ENCODE data around the gene C2.
A peak's percentile ranks its signal among the peaks of the same experiment; 100 is the strongest.
"Not testable (repeated sequence)": the region's sequence is repeated elsewhere in the genome, so short reads cannot be mapped to it uniquely, and the experiment has no call there.

Gene C2

GRCh38 chr6:31905041-31905440 lies 22.5 kb upstream of the C2 start:
- Mint-ChIP-seq H3K27ac (no peak overlapping the region), H3K36me3 (peaks cover 0 to 2% of the 10 kb centered on the region in 2 donors), H3K4me3 (no peak overlapping the region), H3K9me3 (no peaks in the 10 kb centered on the region), H3K27me3 (no peaks in the 10 kb centered on the region), H3K4me1 (peaks cover 7 to 14% of the 10 kb centered on the region in 2 donors)
- DNase-seq (no peak), ATAC-seq (replicated peaks) (no peak)

DNA sequence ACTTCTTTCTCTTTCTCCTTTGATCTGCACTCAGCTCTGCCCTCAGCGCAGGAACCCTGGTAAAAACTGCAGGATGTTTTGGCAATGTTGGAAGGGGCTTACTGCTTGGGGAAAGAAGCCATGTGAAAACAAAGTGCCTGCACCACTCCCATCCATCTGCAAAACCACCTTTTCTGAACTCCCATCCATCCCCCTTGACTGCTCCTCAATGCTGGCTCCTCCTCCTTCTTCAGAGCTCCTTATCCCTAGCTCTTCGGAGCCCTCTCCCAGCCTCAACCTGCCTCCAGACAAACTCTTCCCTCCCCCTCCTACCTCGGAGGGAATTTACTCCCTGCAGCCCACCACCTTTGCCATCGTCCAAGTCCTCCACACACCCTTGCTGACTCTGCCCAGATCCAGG lies 21.4 kb upstream of the C2 start:
- DNase-seq: no peak
- peaks cover 7 to 12% of the 10 kb centered on the region in 2 donors for H3K4me1 Mint-ChIP-seq
- no peak overlapping the region for H3K4me3 Mint-ChIP-seq

GRCh38 chr6:31906727-31907126 lies 20.8 kb upstream of the C2 start:
- not testable (repeated sequence) for ATAC-seq (replicated peaks); H3K27me3 Mint-ChIP-seq; H3K9me3 Mint-ChIP-seq; H3K27ac Mint-ChIP-seq; H3K4me3 Mint-ChIP-seq; H3K36me3 Mint-ChIP-seq; DNase-seq; H3K4me1 Mint-ChIP-seq

More for the DNA sequence above, 21.4 kb upstream of the C2 start:
- H3K27me3 Mint-ChIP-seq: no peaks in the 10 kb centered on the region
- no peaks in the 10 kb centered on the region for H3K9me3 Mint-ChIP-seq
- ATAC-seq (replicated peaks): no peak
- H3K27ac Mint-ChIP-seq: no peak overlapping the region
- peaks cover 0 to 2% of the 10 kb centered on the region in 2 donors for H3K36me3 Mint-ChIP-seq

DNA sequence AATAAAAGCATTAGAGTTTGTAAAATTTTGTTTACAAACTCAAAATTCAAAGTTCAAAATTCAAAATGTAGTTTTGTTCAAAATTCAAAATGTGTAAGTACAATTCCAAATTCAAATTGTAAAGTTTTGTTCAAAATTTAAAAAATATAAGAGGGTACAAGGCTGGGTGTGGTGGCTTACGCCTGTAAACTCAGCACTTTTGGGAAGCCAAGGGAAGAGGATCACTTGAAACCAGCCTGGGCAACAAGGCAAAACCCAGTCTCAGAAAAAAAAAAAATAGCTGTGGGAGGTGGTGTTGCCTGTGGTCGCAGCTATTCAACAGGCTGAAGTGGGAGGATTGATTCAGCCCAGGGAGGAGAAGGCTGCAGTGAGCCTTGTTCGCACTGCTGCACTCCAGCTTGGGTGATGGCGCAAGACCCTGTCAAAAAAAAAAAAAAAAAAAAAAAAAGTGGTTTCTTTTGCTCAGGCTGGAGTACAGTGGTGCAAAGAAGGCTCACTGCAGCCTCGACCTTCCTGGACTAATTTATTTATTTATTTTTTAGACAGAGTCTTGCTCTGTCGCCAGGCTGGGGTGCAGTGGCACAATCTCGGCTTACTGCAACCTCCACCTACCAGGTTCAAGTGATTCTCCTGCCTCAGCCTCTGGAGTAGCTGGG lies 20.2 kb upstream of the C2 start:
- H3K4me1 Mint-ChIP-seq: peaks cover 6 to 8% of the 10 kb centered on the region in 2 donors

GRCh38 chr6:31908255-31908654 lies 19.3 kb upstream of the C2 start:
- not testable (repeated sequence) for DNase-seq; H3K9me3 Mint-ChIP-seq; H3K4me3 Mint-ChIP-seq; H3K27me3 Mint-ChIP-seq; ATAC-seq (replicated peaks); H3K27ac Mint-ChIP-seq; H3K4me1 Mint-ChIP-seq; H3K36me3 Mint-ChIP-seq

More for the DNA sequence above, 20.2 kb upstream of the C2 start:
- ATAC-seq (replicated peaks) (no peak), DNase-seq (no peak)
- no peaks in the 10 kb centered on the region for H3K9me3 Mint-ChIP-seq
- H3K4me3 Mint-ChIP-seq: no peak overlapping the region
- peaks cover 2% of the 10 kb centered on the region in 2 donors for H3K27me3 Mint-ChIP-seq
- H3K27ac Mint-ChIP-seq: no peak overlapping the region
- no peaks in the 10 kb centered on the region for H3K36me3 Mint-ChIP-seq

- DNase-seq (no peak), ATAC-seq (replicated peaks) (peak; percentile 69 to 86)
- Mint-ChIP-seq H3K4me1 (no peaks in the 10 kb centered on the region), H3K4me3 (no peak overlapping the region), H3K27ac (no peak overlapping the region), H3K27me3 (peaks cover 4 to 5% of the 10 kb centered on the region in 2 donors), H3K36me3 (no peaks in the 10 kb centered on the region), H3K9me3 (no peaks in the 10 kb centered on the region)
Observed at GRCh38 chr6:31908791-31909190, 18.7 kb upstream of the C2 start.

GRCh38 chr6:31909298-31909697 lies 18.2 kb upstream of the C2 start:
- H3K4me1 Mint-ChIP-seq; H3K9me3 Mint-ChIP-seq; ATAC-seq (replicated peaks); H3K27ac Mint-ChIP-seq; H3K36me3 Mint-ChIP-seq; H3K27me3 Mint-ChIP-seq; DNase-seq; H3K4me3 Mint-ChIP-seq: not testable (repeated sequence)

DNA sequence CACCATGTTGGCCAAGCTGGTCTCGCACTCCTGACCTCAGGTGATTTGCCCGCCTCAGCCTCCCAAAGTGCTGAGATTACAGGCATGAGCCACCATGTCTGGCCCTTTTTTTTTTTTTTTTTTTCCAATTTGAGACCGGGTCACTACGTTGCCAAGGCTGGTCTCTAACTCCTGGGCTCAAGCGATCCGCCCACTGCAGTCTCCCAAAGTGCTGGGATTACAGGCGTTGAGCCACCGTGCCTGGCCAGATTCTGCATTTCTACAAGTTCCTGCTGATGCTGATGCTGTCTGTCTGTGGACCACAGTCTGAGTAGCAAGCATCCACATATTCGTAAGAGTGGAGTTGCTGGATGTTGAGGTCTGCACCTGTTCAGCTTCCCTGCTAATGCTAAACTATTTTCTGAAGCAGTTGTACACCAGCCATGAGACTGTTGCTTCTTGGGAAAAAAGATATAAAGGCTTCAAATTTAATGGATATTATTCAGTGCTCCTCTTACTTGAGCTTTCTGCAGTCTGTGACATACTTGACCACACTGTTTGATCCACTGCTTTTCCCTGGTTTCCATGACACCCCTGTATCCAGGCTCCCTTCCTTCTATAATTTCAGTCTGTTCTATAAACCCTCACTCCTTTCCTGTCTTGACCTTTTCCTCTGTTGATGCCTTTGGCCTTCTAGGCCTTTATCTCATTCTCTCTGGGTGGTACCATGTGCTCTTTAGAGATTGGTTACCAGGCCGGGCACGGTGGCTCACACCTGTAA lies 15.5 kb upstream of the C2 start:
- Mint-ChIP-seq H3K27ac (no peak overlapping the region), H3K36me3 (no peaks in the 10 kb centered on the region), H3K9me3 (no peaks in the 10 kb centered on the region), H3K4me3 (no peak overlapping the region), H3K27me3 (peaks cover 4 to 12% of the 10 kb centered on the region in 2 donors), H3K4me1 (peaks cover 0 to 7% of the 10 kb centered on the region in 2 donors)
- ATAC-seq (replicated peaks): no peak
- no peak for DNase-seq

- Mint-ChIP-seq H3K27me3 (peaks cover 4 to 12% of the 10 kb centered on the region in 2 donors), H3K4me3 (no peak overlapping the region), H3K36me3 (no peaks in the 10 kb centered on the region), H3K27ac (no peak overlapping the region), H3K9me3 (no peaks in the 10 kb centered on the region), H3K4me1 (peaks cover 0 to 7% of the 10 kb centered on the region in 2 donors)
- no peak for DNase-seq
- no peak for ATAC-seq (replicated peaks)
Observed at GRCh38 chr6:31915351-31915750, 12.2 kb upstream of the C2 start.

- peaks cover 4 to 12% of the 10 kb centered on the region in 2 donors for H3K27me3 Mint-ChIP-seq
- H3K9me3 Mint-ChIP-seq: no peaks in the 10 kb centered on the region
- H3K36me3 Mint-ChIP-seq: no peaks in the 10 kb centered on the region
- peaks cover 0 to 7% of the 10 kb centered on the region in 2 donors for H3K4me1 Mint-ChIP-seq
- no peak for ATAC-seq (replicated peaks)
- no peak for DNase-seq
- no peak overlapping the region for H3K27ac Mint-ChIP-seq
- no peak overlapping the region for H3K4me3 Mint-ChIP-seq
Observed at GRCh38 chr6:31915756-31916155, 11.8 kb upstream of the C2 start.

- Mint-ChIP-seq H3K27ac (no peak overlapping the region), H3K4me3 (no peak overlapping the region), H3K36me3 (no peaks in the 10 kb centered on the region), H3K9me3 (no peaks in the 10 kb centered on the region), H3K4me1 (peaks cover 0 to 7% of the 10 kb centered on the region in 2 donors), H3K27me3 (peaks cover 0 to 6% of the 10 kb centered on the region in 2 donors)
- ATAC-seq (replicated peaks) (no peak), DNase-seq (no peak)
Observed at GRCh38 chr6:31918069-31918720, 9.3 kb upstream of the C2 start.

DNA sequence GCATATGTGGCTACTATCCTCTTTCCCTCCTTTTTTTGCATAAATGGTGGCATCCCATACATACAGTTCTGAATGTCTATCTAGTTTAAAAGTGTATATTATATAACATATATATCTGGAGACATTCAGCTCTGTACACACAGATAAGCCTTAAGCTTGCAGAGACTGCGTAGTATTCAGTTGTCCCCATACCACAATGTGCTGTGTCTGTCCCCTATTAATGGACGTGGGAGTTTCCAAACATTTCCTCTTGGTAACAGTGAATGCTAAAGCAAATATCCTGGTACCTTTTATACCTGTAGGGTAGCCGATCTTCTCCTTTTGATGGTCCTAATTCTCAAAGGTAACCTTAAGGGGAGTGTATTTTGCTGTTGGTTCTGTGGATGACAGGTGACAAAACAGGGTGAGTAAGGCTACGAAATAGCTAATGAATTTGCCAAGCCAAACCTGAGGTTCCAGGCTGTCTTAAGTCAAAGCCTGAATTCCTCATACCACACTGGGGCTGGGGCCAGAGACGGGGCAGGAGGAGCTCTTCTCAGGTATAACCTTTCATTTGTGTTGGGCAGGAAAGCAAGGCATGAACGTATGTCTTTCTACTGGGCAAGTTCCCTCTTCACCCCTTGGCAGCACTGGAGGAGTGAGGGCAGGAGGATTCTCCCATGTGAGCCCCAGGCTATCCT lies 7.8 kb upstream of the C2 start:
- ATAC-seq (replicated peaks) (no peak), DNase-seq (no peak)
- Mint-ChIP-seq H3K4me3 (no peak overlapping the region), H3K4me1 (peaks cover 0 to 6% of the 10 kb centered on the region in 2 donors), H3K9me3 (no peaks in the 10 kb centered on the region), H3K27me3 (peaks cover 0 to 6% of the 10 kb centered on the region in 2 donors), H3K27ac (no peak overlapping the region), H3K36me3 (no peaks in the 10 kb centered on the region)

GRCh38 chr6:31920811-31921210 lies 6.7 kb upstream of the C2 start:
- DNase-seq (no peak), ATAC-seq (replicated peaks) (no peak)
- no peaks in the 10 kb centered on the region for H3K36me3 Mint-ChIP-seq
- H3K27me3 Mint-ChIP-seq: peaks cover 0 to 4% of the 10 kb centered on the region in 2 donors
- no peak overlapping the region for H3K4me3 Mint-ChIP-seq
- H3K27ac Mint-ChIP-seq: no peak overlapping the region
- no peaks in the 10 kb centered on the region for H3K4me1 Mint-ChIP-seq
- no peaks in the 10 kb centered on the region for H3K9me3 Mint-ChIP-seq

- H3K4me3 Mint-ChIP-seq: no peak overlapping the region
- DNase-seq (no peak), ATAC-seq (replicated peaks) (no peak)
- no peaks in the 10 kb centered on the region for H3K4me1 Mint-ChIP-seq
- H3K27ac Mint-ChIP-seq: no peak overlapping the region
- H3K9me3 Mint-ChIP-seq: no peaks in the 10 kb centered on the region
- H3K27me3 Mint-ChIP-seq: peaks cover 0 to 4% of the 10 kb centered on the region in 2 donors
- no peaks in the 10 kb centered on the region for H3K36me3 Mint-ChIP-seq
Observed at GRCh38 chr6:31922942-31923341, 4.6 kb upstream of the C2 start.

Data from stimulated activated naive B cell treated with anti-CD40 and anti-IgM and Interleukin-4, amounts not matched to agents 10 μg/mL and 1 μg/mL and 100 μg/mL, for 72 hours (primary cell).